WTC11 (cell line): ENCODE results near the gene GLT8D2. TPM values are rescaled to one million over a fixed set of nuclear protein-coding genes. Genes with fewer than 3 reads are reported as not detected.

ENCODE experiments used
- ATAC-seq: fragments of 200-7000 bp; cut with Tn5 transposase; 2 replicates; pipeline ENCODE4 v1.10.0; 2021; ENCODE audit warnings: mild to moderate bottlenecking, moderate library complexity
- CTCF ChIA-PET: fragments of 300-600 bp; sonication (Branson Sonifier 250); formaldehyde crosslinking; loops from one replicate; lab custom pipeline; 2021; ENCODE audit warnings: antibody characterized with exemption; lab: Charles Lee
- POLR2A ChIA-PET: fragments of 350-600 bp; sonication (Branson Sonifier 250); formaldehyde crosslinking; loops from one replicate; lab custom pipeline; 2021; ENCODE audit warnings: antibody characterized with exemption; lab: Charles Lee
- DNase-seq: peaks from one replicate; pipeline ENCODE4 v3.0.0; 2021; ENCODE audit warnings: low spot score
- H3K27ac Mint-ChIP-seq: 2 replicates; pipeline ENCODE4 v1.8.0; 2021; ENCODE audit warnings: mixed read lengths
- H3K27me3 Mint-ChIP-seq: 2 replicates; pipeline ENCODE4 v1.8.0; 2021; ENCODE audit warnings: low read depth, mild to moderate bottlenecking, moderate library complexity, mixed read lengths
- H3K36me3 Mint-ChIP-seq: 2 replicates; pipeline ENCODE4 v1.8.0; 2021; ENCODE audit warnings: mixed read lengths
- H3K4me1 Mint-ChIP-seq: 2 replicates; pipeline ENCODE4 v1.8.0; 2022; ENCODE audit warnings: mixed read lengths
- H3K4me3 Mint-ChIP-seq: 2 replicates; pipeline ENCODE4 v1.8.0; 2021; ENCODE audit warnings: mild to moderate bottlenecking, moderate library complexity, mixed read lengths
- H3K9me3 Mint-ChIP-seq: 2 replicates; pipeline ENCODE4 v1.8.0; 2021; ENCODE audit warnings: mixed read lengths
- ATF3 ChIP-seq: sonication (generic); formaldehyde crosslinking; conservative IDR thresholded peaks from 2 replicates; pipeline ENCODE4 v1.8.1; 2022; ENCODE audit warnings: mild to moderate bottlenecking, missing genetic modification reagents
- CTCF ChIP-seq: fragments of 200-600 bp; IDR thresholded peaks from 2 replicates; pipeline ENCODE4 v1.8.0; 2022; ENCODE audit warnings: antibody characterized with exemption
- ELF4 ChIP-seq: sonication (generic); formaldehyde crosslinking; IDR thresholded peaks from 2 replicates; pipeline ENCODE4 v1.8.1; 2022; ENCODE audit warnings: low read depth, mild to moderate bottlenecking, moderate library complexity, missing genetic modification reagents
- FOXJ3 ChIP-seq: sonication (generic); formaldehyde crosslinking; IDR thresholded peaks from 2 replicates; pipeline ENCODE4 v1.9.0; 2021; ENCODE audit warnings: missing genetic modification reagents, mild to moderate bottlenecking, borderline replicate concordance
- HMGXB4 ChIP-seq: sonication (generic); formaldehyde crosslinking; IDR thresholded peaks from 2 replicates; pipeline ENCODE4 v1.8.1; 2023; ENCODE audit warnings: mild to moderate bottlenecking, moderate library complexity, missing genetic modification reagents
- SMAD4 ChIP-seq: sonication (generic); formaldehyde crosslinking; IDR thresholded peaks from 2 replicates; pipeline ENCODE4 v1.8.0; 2022; ENCODE audit warnings: mild to moderate bottlenecking, missing genetic modification reagents
- ZNF219 ChIP-seq: sonication (generic); formaldehyde crosslinking; IDR thresholded peaks from 2 replicates; pipeline ENCODE4 v1.8.0; 2023; ENCODE audit warnings: missing genetic modification reagents, mild to moderate bottlenecking, borderline replicate concordance
- total RNA-seq: library from RNA; stranded (reverse); gene quantifications from 3 replicates; pipeline ENCODE4 v1.2.3, GENCODE V29; 2021
- TF ChIP-seq, protein P1 (sequence below): sonication (generic); formaldehyde crosslinking; IDR thresholded peaks from 2 replicates; pipeline ENCODE4 v1.8.0; 2023; ENCODE audit warnings: missing genetic modification reagents, mild to moderate bottlenecking, borderline replicate concordance
- TF ChIP-seq, protein P2 (sequence below): sonication (generic); formaldehyde crosslinking; conservative IDR thresholded peaks from 2 replicates; pipeline ENCODE4 v1.8.1; 2023; ENCODE audit warnings: mild to moderate bottlenecking, low read depth, missing genetic modification reagents, moderate library complexity
- TF ChIP-seq, protein P3 (sequence below): sonication (generic); formaldehyde crosslinking; IDR thresholded peaks from 2 replicates; pipeline ENCODE4 v1.8.1; 2023; ENCODE audit warnings: mild to moderate bottlenecking, missing genetic modification reagents
- TF ChIP-seq, protein P4 (sequence below): fragments of 250-450 bp; sonication (Bioruptor Pico); IDR thresholded peaks from 2 replicates; pipeline ENCODE4 v1.9.0; 2021; ENCODE audit warnings: mild to moderate bottlenecking
- TF ChIP-seq, protein P5 (sequence below): fragments of 250-450 bp; sonication (Bioruptor Pico); IDR thresholded peaks from 2 replicates; pipeline ENCODE4 v1.9.0; 2021; ENCODE audit warnings: mild to moderate bottlenecking, borderline replicate concordance

Gene GLT8D2
- total RNA-seq, 1 experiment from 2014 or later = 4.5 TPM

DNA sequence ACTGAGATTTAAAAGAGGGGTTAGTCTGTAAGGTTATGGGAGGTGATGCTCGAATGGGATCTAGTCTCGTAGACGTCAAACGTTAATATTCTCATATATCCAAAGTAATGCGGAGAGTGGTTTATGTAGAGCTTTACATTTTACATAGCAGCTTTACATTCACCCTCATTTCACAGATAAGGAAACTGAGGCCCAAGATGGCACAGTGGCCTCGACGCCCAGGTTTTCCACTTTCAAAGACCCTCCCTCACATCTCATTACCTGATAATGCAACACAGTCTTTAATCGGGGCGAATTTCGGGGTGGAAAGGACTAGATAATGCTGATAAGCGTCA lies 84.8 kb downstream of the GLT8D2 start:
- H3K36me3 Mint-ChIP-seq = peaks cover 10% of the 10 kb centered on the region; the same call in 1 of the 2 replicates
- DNase-seq = no peak
- H3K9me3 Mint-ChIP-seq = no peaks in the 10 kb centered on the region
- H3K27ac Mint-ChIP-seq = peak overlapping the region; percentile 99
- no peaks in the 10 kb centered on the region for H3K27me3 Mint-ChIP-seq
- ChIA-PET CTCF (interaction anchor here (0.7 to 2.4 kb wide), 6 partner anchors 8 to 332 kb away, joined by 3 to 9 read pairs (median 4); partner anchors contain the start of gene HSP90B1), POLR2A (interaction anchor here (0.6 to 2.1 kb wide), 10 partner anchors 10 to 401 kb away, joined by 3 to 57 read pairs (median 4); partner anchors contain the start of genes HSP90B1 and NFYB)
- peaks cover 42% of the 10 kb centered on the region for H3K4me1 Mint-ChIP-seq
- ATAC-seq = no peak
- peak overlapping the region; percentile 96 for H3K4me3 Mint-ChIP-seq
- TF ChIP-seq, protein P1, sequence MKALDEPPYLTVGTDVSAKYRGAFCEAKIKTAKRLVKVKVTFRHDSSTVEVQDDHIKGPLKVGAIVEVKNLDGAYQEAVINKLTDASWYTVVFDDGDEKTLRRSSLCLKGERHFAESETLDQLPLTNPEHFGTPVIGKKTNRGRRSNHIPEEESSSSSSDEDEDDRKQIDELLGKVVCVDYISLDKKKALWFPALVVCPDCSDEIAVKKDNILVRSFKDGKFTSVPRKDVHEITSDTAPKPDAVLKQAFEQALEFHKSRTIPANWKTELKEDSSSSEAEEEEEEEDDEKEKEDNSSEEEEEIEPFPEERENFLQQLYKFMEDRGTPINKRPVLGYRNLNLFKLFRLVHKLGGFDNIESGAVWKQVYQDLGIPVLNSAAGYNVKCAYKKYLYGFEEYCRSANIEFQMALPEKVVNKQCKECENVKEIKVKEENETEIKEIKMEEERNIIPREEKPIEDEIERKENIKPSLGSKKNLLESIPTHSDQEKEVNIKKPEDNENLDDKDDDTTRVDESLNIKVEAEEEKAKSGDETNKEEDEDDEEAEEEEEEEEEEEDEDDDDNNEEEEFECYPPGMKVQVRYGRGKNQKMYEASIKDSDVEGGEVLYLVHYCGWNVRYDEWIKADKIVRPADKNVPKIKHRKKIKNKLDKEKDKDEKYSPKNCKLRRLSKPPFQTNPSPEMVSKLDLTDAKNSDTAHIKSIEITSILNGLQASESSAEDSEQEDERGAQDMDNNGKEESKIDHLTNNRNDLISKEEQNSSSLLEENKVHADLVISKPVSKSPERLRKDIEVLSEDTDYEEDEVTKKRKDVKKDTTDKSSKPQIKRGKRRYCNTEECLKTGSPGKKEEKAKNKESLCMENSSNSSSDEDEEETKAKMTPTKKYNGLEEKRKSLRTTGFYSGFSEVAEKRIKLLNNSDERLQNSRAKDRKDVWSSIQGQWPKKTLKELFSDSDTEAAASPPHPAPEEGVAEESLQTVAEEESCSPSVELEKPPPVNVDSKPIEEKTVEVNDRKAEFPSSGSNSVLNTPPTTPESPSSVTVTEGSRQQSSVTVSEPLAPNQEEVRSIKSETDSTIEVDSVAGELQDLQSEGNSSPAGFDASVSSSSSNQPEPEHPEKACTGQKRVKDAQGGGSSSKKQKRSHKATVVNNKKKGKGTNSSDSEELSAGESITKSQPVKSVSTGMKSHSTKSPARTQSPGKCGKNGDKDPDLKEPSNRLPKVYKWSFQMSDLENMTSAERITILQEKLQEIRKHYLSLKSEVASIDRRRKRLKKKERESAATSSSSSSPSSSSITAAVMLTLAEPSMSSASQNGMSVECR (CRISPR knock-in tag) = no peak

- ATAC-seq = no peak
- CTCF ChIA-PET = interaction anchor here (2.4 kb wide), 1 partner anchor 144 kb away, joined by 9 read pairs; no protein-coding TSS in a partner anchor
- Mint-ChIP-seq H3K27ac (peak overlapping the region; percentile 99; the same call in 1 of the 2 replicates), H3K36me3 (peaks cover 10% of the 10 kb centered on the region; the same call in 1 of the 2 replicates), H3K4me1 (peaks cover 42% of the 10 kb centered on the region), H3K4me3 (peak overlapping the region; percentile 96), H3K9me3 (no peaks in the 10 kb centered on the region), H3K27me3 (no peaks in the 10 kb centered on the region)
- DNase-seq = no peak
- POLR2A ChIA-PET = interaction anchor here (1.4 kb wide), 1 partner anchor 32 kb away, joined by 4 read pairs; no protein-coding TSS in a partner anchor
- no peak for TF ChIP-seq ATF3
- TF ChIP-seq ZNF219 = no peak
- TF ChIP-seq, protein P2, sequence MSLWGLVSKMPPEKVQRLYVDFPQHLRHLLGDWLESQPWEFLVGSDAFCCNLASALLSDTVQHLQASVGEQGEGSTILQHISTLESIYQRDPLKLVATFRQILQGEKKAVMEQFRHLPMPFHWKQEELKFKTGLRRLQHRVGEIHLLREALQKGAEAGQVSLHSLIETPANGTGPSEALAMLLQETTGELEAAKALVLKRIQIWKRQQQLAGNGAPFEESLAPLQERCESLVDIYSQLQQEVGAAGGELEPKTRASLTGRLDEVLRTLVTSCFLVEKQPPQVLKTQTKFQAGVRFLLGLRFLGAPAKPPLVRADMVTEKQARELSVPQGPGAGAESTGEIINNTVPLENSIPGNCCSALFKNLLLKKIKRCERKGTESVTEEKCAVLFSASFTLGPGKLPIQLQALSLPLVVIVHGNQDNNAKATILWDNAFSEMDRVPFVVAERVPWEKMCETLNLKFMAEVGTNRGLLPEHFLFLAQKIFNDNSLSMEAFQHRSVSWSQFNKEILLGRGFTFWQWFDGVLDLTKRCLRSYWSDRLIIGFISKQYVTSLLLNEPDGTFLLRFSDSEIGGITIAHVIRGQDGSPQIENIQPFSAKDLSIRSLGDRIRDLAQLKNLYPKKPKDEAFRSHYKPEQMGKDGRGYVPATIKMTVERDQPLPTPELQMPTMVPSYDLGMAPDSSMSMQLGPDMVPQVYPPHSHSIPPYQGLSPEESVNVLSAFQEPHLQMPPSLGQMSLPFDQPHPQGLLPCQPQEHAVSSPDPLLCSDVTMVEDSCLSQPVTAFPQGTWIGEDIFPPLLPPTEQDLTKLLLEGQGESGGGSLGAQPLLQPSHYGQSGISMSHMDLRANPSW (CRISPR knock-in tag) = no peak
- no peak for TF ChIP-seq ELF4 (CRISPR knock-in tag)
- TF ChIP-seq, protein P3, sequence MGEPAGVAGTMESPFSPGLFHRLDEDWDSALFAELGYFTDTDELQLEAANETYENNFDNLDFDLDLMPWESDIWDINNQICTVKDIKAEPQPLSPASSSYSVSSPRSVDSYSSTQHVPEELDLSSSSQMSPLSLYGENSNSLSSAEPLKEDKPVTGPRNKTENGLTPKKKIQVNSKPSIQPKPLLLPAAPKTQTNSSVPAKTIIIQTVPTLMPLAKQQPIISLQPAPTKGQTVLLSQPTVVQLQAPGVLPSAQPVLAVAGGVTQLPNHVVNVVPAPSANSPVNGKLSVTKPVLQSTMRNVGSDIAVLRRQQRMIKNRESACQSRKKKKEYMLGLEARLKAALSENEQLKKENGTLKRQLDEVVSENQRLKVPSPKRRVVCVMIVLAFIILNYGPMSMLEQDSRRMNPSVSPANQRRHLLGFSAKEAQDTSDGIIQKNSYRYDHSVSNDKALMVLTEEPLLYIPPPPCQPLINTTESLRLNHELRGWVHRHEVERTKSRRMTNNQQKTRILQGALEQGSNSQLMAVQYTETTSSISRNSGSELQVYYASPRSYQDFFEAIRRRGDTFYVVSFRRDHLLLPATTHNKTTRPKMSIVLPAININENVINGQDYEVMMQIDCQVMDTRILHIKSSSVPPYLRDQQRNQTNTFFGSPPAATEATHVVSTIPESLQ (CRISPR knock-in tag) = no peak
- TF ChIP-seq FOXJ3 (CRISPR knock-in tag) = no peak
- no peak for TF ChIP-seq HMGXB4
- no peak for TF ChIP-seq CTCF
- TF ChIP-seq SMAD4 (CRISPR knock-in tag) = no peak
- TF ChIP-seq, protein P4, sequence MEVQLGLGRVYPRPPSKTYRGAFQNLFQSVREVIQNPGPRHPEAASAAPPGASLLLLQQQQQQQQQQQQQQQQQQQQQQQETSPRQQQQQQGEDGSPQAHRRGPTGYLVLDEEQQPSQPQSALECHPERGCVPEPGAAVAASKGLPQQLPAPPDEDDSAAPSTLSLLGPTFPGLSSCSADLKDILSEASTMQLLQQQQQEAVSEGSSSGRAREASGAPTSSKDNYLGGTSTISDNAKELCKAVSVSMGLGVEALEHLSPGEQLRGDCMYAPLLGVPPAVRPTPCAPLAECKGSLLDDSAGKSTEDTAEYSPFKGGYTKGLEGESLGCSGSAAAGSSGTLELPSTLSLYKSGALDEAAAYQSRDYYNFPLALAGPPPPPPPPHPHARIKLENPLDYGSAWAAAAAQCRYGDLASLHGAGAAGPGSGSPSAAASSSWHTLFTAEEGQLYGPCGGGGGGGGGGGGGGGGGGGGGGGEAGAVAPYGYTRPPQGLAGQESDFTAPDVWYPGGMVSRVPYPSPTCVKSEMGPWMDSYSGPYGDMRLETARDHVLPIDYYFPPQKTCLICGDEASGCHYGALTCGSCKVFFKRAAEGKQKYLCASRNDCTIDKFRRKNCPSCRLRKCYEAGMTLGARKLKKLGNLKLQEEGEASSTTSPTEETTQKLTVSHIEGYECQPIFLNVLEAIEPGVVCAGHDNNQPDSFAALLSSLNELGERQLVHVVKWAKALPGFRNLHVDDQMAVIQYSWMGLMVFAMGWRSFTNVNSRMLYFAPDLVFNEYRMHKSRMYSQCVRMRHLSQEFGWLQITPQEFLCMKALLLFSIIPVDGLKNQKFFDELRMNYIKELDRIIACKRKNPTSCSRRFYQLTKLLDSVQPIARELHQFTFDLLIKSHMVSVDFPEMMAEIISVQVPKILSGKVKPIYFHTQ (CRISPR knock-in tag) = no peak
- TF ChIP-seq, protein P5, sequence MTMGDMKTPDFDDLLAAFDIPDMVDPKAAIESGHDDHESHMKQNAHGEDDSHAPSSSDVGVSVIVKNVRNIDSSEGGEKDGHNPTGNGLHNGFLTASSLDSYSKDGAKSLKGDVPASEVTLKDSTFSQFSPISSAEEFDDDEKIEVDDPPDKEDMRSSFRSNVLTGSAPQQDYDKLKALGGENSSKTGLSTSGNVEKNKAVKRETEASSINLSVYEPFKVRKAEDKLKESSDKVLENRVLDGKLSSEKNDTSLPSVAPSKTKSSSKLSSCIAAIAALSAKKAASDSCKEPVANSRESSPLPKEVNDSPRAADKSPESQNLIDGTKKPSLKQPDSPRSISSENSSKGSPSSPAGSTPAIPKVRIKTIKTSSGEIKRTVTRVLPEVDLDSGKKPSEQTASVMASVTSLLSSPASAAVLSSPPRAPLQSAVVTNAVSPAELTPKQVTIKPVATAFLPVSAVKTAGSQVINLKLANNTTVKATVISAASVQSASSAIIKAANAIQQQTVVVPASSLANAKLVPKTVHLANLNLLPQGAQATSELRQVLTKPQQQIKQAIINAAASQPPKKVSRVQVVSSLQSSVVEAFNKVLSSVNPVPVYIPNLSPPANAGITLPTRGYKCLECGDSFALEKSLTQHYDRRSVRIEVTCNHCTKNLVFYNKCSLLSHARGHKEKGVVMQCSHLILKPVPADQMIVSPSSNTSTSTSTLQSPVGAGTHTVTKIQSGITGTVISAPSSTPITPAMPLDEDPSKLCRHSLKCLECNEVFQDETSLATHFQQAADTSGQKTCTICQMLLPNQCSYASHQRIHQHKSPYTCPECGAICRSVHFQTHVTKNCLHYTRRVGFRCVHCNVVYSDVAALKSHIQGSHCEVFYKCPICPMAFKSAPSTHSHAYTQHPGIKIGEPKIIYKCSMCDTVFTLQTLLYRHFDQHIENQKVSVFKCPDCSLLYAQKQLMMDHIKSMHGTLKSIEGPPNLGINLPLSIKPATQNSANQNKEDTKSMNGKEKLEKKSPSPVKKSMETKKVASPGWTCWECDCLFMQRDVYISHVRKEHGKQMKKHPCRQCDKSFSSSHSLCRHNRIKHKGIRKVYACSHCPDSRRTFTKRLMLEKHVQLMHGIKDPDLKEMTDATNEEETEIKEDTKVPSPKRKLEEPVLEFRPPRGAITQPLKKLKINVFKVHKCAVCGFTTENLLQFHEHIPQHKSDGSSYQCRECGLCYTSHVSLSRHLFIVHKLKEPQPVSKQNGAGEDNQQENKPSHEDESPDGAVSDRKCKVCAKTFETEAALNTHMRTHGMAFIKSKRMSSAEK (CRISPR knock-in tag) = no peak
Observed at GRCh38 chr12:103964805-103965204, 85.2 kb downstream of the GLT8D2 start.
